AG10803 (cell line): ENCODE results near the gene SMOC1.

Experiments
- DNase-seq: peaks from one replicate; pipeline ENCODE4 v3.0.0; 2010; ENCODE audit warnings: low read depth
- H3K4me3 ChIP-seq: 2 replicates; pipeline ENCODE4 v1.5.1; 2011; ENCODE audit warnings: mild to moderate bottlenecking, low read length, control low read depth
- CTCF ChIP-seq: conservative IDR thresholded peaks from 2 replicates; pipeline ENCODE4 v1.5.1; 2011; ENCODE audit warnings: mild to moderate bottlenecking, low read length, control low read depth, inconsistent platforms

SMOC1 gene

GRCh38 chr14:70021548-70022220 lies 142.5 kb downstream of the SMOC1 start:
- no peak overlapping the region for H3K4me3 ChIP-seq

GRCh38 chr14:70022771-70023445 lies 143.7 kb downstream of the SMOC1 start:
- DNase-seq = no peak
- no peak for TF ChIP-seq CTCF
- no peak overlapping the region for H3K4me3 ChIP-seq

More at GRCh38 chr14:70021548-70022220, 142.5 kb downstream of the SMOC1 start:
- DNase-seq = no peak
- TF ChIP-seq CTCF = no peak

GRCh38 chr14:70023871-70024270 lies 144.7 kb downstream of the SMOC1 start:
- no peak for DNase-seq
- no peak for TF ChIP-seq CTCF
- H3K4me3 ChIP-seq = no peak overlapping the region

GRCh38 chr14:70027785-70028428 lies 148.7 kb downstream of the SMOC1 start:
- peak; percentile 26 for DNase-seq
- peak; percentile 75 for TF ChIP-seq CTCF
- H3K4me3 ChIP-seq = no peak overlapping the region

GRCh38 chr14:70029296-70030132 lies 150.3 kb downstream of the SMOC1 start:
- no peak for DNase-seq
- no peak overlapping the region for H3K4me3 ChIP-seq
- TF ChIP-seq CTCF = no peak

GRCh38 chr14:70032016-70032415 lies 152.8 kb downstream of the SMOC1 start:
- H3K4me3 ChIP-seq = no peak overlapping the region
- TF ChIP-seq CTCF = no peak
- DNase-seq = no peak
